ENCODE data around the gene PFDN1.

DNA sequence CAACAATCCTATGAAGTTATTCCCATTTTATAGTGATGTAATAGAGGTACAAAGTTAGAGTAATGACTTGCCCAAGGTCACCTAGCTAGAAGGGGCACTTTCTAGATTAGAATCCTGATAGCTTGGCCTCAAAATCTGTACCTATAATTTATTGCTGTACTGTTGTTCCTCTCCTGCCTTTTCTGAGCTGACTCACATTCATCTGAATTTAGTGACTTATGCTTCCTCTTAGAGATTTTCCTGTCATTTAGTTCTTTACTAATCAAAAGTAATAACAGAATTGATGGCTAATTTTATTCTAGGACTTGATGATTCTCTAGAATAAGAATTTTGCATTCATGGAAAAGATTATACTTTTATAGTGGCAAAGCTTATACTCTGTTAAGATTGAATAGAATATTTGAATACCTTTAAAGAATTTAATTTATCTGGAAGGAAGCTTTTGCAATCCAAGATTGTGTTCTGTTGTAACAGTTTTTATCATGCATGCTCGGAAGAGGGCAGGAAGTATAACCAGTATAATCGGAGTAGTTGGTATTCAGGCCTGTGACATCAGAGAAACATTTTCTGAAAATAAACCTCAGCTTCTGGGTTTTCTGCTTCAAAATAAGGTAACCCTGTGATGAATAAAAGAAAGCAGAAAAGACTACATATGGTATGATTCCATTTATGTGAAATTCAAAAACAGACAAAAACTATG, 106.6 kb downstream of the PFDN1 start:
- no peak for TF ChIP-seq ZBTB33 (IDR thresholded peaks at IDR 0.05; ENCODE audit: extremely low read depth, insufficient replicate concordance, low read length)
- no peak for TF ChIP-seq EZH2phosphoT487 (IDR thresholded peaks at IDR 0.05; ENCODE audit: borderline replicate concordance)
- no peak for TF ChIP-seq YY1 (IDR thresholded peaks at IDR 0.05; ENCODE audit: extremely low read depth, insufficient replicate concordance, low read depth, low read length)
- no peak for TF ChIP-seq CTCF (IDR thresholded peaks at IDR 0.05 in 2 of 3, conservative IDR thresholded peaks at IDR 0.05 in 1 of 3; ENCODE audit: borderline replicate concordance in 1 of 3, insufficient read depth in 1 of 3, low read depth in 2 of 3, low read length in 2 of 3)
- TF ChIP-seq, protein P1, sequence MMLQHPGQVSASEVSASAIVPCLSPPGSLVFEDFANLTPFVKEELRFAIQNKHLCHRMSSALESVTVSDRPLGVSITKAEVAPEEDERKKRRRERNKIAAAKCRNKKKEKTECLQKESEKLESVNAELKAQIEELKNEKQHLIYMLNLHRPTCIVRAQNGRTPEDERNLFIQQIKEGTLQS (IDR thresholded peaks at IDR 0.05): no peak
- TF ChIP-seq, protein P2, sequence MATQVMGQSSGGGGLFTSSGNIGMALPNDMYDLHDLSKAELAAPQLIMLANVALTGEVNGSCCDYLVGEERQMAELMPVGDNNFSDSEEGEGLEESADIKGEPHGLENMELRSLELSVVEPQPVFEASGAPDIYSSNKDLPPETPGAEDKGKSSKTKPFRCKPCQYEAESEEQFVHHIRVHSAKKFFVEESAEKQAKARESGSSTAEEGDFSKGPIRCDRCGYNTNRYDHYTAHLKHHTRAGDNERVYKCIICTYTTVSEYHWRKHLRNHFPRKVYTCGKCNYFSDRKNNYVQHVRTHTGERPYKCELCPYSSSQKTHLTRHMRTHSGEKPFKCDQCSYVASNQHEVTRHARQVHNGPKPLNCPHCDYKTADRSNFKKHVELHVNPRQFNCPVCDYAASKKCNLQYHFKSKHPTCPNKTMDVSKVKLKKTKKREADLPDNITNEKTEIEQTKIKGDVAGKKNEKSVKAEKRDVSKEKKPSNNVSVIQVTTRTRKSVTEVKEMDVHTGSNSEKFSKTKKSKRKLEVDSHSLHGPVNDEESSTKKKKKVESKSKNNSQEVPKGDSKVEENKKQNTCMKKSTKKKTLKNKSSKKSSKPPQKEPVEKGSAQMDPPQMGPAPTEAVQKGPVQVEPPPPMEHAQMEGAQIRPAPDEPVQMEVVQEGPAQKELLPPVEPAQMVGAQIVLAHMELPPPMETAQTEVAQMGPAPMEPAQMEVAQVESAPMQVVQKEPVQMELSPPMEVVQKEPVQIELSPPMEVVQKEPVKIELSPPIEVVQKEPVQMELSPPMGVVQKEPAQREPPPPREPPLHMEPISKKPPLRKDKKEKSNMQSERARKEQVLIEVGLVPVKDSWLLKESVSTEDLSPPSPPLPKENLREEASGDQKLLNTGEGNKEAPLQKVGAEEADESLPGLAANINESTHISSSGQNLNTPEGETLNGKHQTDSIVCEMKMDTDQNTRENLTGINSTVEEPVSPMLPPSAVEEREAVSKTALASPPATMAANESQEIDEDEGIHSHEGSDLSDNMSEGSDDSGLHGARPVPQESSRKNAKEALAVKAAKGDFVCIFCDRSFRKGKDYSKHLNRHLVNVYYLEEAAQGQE (IDR thresholded peaks at IDR 0.05; ENCODE audit: low read depth): no peak
- TF ChIP-seq MAX (IDR thresholded peaks at IDR 0.05): no peak
- no peak for TF ChIP-seq FOSL1 (IDR thresholded peaks at IDR 0.05; ENCODE audit: low read depth)
- no peak for TF ChIP-seq POLR2A (IDR thresholded peaks at IDR 0.05; ENCODE audit: borderline replicate concordance, extremely low read depth, insufficient read depth, insufficient read length)
